Thyroid gland (tissue), 4 donors: ENCODE results near the gene POU6F1.

Source experiments
- CTCF ChIP-seq, 6 experiments: fragments of 200-600 bp in 3 of 6; fragments of 450-650 bp in 3 of 6; sonication (generic) in 3 of 6; IDR thresholded peaks; one replicate each; pipeline ENCODE4 v1.5.1; 2016 to 2019; ENCODE audit warnings: antibody characterized with exemption in 6 of 6, mild to moderate bottlenecking in 2 of 6, inconsistent platforms in 1 of 6, moderate library complexity in 1 of 6
- POLR2A ChIP-seq, 2 donors: fragments of 450-650 bp; IDR thresholded peaks; one replicate each; pipeline ENCODE4 v1.6.1; 2017; ENCODE audit warnings: antibody characterized with exemption in 2 of 2, mild to moderate bottlenecking in 2 of 2, moderate library complexity in 1 of 2

- TF ChIP-seq CTCF (IDR thresholded peaks at IDR 0.05) (no peak), POLR2A (IDR thresholded peaks at IDR 0.05) (no peak)
These were observed 22.0 kb downstream of the POU6F1 start for GRCh38 chr12:51195841-51196240.
